SK-N-DZ (cell line): ENCODE data around the gene NFKB1.

ENCODE experiments used
- DNase-seq: peaks from one replicate; pipeline ENCODE4 v3.0.0-alpha.2; 2015; ENCODE audit warnings: low spot score

The NFKB1 gene

DNA sequence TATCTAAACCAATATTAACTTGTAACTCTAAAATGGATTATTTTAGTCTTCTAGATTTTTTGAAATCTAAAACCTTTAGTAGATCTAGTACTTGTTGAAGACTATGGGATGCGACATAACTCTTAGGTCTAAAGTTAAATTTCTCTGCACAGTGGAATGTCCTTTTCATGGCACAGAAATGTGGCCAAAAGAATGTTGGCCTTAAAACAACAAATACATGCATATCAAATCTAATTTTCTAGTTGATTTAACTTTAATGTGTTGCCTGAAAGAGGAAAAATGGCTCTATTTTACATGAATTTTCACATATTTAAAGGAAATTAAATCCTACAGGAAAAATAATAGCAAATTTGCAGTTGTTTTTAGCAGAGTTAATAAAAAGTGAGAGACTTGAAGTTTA, 30.3 kb downstream of the NFKB1 start:
- no peak for DNase-seq

DNA sequence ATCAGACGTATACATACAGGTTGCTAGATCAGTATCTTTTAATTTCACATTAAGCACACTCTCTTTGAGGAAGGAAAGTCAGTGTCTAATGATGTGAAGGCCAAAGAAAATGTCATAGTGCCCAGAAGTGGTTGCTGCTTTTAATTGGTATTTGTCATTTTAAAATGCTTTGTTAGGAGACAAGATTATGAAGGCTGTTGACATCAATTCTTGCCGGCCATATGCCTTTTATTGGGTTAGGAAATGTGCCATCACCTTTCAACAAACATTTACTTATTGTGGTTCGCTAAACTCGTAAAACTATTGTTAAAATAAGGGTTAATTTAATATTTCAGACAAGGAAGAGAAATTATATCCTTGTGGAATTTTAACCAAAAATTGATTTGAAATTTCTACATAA, 32.2 kb downstream of the NFKB1 start:
- DNase-seq: no peak

DNA sequence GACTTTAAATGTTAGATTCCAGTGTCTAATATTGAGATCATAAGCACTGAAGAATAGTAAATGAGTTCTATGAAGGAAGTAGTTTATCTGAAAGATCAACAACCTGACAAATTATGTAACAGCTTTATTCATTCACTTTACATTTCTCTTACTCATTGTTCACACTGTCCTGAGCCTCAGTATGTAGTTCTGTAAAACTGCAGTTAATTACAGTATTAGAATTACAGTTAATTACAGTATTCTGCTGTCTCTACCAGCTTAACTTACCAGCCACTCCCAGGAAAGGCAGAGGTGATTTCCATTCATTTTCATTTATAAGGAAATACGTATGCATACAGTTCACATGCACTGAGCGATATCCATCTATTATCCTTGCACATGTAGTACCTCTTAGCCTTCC, 32.7 kb downstream of the NFKB1 start:
- no peak for DNase-seq

DNA sequence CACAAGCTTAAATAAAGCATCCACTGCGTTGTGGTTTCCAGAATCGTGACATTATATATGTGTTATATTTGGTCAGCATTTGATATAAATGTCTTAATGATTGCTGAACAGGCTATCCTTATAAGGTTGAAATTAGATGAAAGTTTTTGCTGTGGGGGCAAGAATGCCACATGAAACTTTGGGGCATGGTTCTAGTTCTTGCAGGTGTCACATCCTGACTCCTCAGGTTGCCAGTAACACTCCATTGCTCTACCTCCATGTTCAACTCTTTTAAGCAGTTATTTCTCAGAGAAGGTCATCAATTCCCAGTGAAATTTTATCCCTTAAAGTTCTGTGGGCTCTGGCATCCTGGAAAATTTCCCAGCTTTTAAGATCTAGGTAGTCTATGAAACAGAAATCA, 33.7 kb downstream of the NFKB1 start:
- DNase-seq: no peak

DNA sequence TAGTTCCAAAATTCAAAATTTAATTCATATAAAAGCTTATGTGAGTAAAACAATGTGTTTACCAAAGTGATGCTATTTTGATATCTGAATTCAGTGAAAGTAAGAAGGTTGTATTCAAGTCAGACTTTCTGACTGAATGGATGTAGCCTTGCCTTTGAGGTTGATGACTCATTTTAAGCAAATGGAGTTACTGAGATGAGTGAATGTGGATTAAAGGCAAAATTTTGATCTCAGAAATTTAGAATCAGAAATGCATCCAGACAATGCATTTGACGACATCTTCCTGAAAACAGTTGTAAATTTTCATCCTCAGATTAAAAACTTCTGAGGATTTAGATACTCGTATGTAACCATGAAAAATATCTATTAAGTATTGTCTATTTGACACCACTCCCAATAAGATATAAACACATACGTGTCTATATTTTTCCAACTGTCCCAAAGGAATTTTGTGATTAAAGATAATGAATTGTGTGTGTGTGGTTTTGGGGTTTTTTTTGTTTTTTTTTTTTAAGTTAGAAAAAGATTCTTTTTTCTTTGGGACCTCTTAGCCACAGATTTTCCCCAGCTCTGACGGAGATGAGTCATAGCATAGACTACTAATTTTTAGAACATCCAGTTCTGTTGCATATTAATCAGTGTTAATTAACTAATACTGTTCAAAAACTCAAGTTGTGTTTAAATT, 34.4 kb downstream of the NFKB1 start:
- no peak for DNase-seq

DNA sequence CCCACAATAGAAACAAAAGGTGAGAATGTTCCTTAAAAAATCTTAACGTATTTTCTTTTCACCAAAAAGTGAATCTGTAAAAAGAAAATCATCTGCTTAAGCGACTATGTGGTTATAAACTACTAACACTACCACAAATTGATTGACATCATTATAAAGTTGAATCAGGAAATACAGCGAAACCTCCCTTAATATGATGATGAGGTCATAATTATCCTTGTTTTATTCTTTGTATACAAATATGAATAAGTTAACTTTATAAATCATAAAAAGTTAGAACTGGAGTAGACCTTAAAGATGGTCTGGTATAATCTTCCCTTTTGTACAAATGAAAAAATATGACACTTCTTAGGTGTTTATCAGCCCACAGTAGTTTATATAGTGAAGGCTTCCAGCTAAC, 35.6 kb downstream of the NFKB1 start:
- DNase-seq: no peak

DNA sequence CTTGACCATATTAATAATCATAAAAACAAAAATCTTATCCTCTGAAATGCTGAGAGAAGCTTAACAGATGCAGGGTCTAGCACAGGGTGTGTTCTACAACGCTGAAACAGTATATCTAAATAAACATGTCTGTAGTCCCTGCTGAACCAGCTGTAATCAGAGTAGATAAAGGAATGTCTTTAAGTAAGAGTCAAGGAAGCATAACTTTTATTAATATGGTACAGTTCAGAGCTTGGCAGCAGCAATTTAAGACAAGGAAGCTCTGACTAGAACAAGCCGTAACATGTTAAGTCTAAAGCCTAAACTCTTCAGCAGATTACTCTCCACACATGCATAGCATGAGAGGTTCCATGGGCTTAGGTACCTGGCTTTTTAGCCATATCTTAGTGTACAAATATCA, 36.1 kb downstream of the NFKB1 start:
- no peak for DNase-seq

DNA sequence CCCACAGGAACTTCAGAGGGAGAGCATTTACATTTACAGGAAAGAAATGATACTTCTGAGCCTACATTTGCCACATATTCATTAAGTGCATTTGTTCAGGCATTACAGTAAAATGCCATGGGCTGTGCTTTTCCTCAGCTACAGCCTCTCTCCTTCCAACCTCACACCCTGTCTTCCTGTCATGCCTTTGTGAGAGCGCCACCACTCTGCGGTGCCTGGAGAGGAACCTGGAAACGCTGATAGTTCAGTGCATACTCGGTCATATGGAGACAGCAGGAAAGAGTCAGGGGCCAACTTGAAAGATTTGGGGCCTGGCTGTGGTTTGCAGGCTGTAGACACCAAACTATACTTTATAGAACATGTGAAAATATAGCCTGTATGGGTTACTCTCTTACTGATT, 40.5 kb downstream of the NFKB1 start:
- no peak for DNase-seq

DNA sequence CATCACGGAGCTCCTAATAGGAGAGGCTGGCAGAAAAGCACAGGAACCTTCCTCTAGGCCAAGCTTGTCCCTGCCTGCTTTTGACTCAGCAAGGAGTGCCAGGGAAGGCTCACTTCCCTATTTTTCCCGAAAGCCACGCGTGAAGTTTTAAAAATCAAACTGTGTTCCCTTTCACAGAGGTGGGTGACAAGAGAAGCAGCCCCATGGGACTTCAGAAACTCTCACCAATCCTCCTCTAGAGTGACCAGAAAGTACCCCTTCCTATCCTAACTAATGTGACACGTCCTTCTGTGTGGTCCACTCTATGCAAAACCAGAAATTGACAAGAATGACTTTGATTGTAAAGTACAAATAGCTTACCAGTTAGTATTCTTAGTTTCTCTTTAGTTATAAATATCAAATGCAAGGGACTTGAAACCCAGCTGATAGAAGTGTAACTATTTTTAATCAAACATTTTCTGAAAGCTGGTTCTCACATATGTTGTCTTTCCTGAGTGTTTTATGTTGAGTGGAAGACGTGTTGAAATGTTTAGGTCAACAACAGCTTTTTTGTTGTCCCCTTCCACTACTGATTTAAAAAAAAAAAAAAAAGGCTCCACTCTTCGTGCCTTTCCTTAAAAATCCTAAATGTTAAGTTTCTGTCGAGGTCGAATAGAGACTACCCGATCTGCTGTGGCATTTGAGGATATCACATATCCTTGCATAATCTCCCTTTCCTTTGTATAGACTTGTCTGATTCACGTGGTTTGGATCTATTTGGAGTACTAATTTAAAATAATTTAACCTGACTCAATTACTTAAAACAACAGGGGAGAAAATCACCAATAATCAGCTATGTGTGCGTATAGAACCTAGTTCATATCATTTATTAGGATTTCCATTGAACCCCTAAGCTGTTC, 42.1 kb downstream of the NFKB1 start:
- DNase-seq: no peak

DNA sequence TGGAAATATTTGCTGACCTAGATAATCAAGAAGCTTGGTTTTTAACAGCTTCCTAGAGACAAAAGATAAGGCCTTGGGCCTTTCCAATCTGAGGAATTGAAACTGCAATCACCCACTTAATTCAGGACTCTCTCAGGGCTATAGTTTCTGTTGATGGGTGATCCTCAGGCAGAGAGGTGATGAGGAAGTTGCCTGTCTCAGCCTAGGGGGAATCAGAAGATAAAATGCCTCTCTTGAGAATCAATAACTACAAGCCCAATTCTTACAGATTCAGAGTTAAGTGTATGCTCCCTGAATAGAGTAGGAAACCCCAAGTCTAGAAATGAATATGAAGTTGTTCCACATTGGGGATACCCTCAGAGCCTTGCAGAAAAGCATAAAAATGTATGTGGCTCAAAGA, 45.5 kb downstream of the NFKB1 start:
- no peak for DNase-seq

DNA sequence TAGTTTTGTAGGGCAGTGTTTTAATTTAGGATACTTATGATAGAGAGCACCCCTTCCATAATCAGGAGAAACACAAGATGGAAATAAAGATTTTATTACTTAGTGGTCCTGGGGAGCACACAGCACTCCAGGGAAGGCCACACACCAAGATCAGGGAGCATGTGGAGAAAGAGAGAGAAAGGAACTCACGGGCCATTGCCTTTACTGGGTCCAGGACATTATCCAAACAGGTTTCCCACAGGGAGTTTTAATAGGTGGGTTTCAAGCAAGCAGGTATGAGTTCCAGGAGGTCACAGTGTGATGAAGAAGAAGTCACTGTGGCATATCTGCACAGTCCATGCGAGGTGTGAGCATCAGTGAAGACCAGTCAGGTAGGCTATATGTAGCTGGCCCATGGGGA, 46.8 kb downstream of the NFKB1 start:
- no peak for DNase-seq

DNA sequence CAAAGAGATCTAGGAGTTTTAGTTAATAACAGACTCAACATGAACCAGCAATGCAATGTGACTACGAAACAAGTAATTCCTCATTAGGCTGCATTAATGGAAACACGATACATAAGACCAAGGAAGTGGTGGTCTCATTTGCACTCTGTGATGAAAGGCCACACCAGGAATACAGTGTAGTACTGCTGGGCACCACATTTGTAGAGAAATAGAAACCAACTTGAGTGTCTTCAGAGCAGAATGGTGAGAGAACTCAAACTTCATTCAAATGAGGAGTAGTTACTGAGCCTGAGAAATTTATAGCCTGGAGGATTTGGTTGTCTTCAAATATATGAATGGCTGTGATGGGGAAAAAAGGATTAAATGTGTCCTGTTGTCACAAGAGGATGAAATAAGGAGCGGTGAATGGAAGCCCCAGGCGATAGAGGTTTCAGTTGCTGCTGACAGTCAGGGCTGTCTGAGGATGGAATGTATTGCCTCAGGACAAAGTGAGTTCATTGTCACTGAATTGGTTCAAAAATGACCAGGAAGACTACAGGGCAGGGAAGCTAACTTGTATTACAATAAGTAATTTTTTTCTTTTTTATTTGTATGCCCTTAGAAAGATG, 50.9 kb downstream of the NFKB1 start:
- no peak for DNase-seq

DNA sequence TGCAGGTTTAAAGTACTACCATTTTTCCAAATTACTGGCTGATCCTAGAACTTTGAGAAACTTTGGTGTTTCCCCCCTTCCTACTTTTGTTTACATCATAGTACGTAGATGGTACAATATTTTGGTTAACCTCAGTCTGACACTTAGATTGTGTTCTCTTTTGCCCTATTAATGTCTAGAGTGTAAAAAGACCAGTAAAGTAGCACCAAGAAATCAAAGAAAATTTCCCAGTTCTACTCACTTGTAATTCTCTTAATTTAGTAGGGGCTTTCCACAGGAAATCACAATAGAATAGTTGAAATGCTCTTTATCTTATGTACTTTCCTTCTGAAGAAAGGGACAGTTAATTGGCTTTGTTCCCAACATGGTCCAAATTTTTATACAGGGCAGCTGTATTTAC, 51.6 kb downstream of the NFKB1 start:
- no peak for DNase-seq

DNA sequence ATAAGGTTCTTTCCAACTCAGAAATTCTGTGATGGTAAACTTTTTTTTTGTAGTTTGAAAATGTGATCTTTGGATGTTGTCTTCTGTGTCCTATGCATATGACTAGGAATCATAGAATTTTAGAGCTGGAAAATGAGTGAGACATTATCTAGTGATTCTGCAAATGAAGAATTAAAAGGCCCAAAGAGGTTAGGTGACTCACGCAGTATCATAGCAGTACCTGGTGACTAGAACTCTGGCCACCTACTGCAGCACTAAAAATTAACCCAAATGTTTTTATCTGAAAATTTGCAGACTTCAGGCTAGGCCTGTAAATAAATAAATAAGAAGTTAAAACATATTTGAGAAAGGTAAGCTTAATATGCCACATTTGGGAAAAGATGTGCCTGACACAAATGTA, 52.8 kb downstream of the NFKB1 start:
- DNase-seq: no peak

DNA sequence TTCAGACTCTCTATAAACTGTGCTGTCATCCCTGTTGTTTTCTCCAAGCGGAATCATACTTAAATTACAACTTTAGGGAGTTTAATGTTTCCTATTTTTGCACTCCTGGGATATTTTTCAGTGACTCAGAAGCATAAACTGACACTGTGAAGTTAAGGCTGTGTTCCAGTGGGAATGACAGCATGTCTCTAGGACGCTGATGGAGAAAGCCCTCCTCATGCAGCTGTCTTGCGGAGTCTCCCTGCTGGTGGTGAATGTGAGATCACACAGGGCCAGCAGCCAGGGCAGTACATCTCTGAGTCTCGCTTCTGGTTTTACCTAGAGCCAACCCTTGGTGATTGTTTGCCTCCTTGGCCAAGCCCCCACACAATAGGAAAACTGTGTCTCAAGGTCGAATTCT, 53.3 kb downstream of the NFKB1 start:
- DNase-seq: no peak

DNA sequence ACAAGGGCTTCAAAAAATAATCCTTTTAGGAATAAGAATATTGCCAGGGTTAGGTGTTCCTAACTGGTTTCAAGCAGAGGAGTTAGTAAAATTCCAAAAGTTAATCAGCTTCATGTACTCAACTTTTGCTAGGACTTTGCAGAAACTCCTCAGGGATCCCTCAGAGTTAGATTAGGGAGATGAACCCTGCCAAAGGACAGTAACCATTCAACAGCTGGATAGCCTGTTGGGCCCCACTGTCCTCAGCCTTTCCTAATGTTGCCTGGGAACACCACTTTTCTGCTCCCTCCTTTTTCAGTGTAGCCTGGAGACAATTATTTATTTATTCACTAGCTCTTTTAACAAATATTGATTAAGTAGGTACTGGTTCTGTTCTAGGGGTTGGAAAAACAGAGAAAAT, 53.8 kb downstream of the NFKB1 start:
- DNase-seq: no peak

DNA sequence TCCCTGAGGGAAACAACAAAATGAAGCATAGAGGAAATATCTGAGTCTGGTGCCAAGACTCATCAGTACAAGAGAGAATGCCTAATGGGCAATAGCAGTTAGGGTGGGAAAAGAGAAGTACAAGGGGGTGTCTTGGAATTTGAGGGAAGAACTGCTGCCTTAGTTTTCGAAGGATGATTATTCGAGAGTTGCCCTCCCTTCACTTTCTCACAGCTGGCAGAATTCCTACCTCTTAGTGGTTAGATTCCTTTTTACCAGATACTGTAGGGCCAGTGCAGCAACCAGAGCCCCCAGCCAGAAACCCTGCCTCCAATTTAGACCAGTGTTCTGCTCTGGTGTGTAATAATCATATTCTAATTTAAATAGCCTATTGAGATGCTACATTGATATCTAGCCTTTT, 56.5 kb downstream of the NFKB1 start:
- DNase-seq: no peak

DNA sequence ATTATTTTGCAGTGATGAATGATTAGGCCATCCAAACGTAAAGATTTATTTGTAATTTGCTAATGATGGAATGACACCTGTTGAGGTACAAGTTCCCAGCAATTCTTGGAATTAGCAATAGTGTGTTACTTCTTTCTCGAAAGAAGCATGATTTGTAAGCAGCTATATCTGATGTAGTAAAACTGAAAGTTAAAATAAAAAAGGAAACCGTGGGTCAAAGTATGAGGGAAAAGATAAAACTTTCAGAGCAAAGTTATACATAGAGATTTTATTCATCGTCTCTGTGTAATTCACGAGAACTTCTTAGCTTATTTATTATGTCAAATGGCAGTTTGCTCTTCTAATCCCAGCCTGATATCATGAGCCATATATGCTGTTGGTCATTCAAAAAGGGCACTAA, 59.0 kb downstream of the NFKB1 start:
- DNase-seq: no peak

DNA sequence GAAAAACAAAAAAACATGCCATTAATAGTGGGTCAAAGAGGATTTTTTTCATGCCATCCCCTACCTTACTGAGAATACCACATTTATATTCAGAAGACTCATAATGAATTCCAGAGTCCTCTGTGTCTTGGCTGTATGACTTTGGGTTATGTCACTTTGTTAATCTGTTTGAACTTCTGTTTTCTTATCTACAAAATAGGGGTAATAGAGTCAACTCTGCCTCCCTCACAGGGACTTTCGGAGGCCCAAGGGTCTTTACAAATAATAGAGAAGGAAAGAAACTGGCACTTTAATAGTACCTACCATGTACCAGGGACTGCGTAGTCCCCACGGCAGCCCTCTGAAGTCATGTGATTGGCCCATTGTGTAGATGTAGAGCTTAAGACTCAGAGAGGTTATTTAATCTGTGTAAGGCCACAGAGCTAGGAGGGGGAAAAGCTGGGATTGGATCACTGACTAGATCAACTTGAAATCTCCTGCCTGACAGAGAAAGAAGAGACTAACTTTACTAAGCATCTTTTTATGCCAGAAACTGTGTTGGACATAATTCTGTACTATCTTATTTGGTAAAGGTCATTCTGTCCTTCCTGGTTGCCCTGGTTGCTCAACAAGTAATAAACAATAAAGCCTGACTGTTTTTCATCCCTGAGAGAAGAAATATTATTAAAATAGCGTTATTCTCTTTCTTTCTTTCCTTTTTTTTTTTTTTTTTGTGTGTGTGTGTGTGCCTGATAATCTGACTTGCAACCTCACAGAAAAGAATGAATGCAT, 59.6 kb downstream of the NFKB1 start:
- DNase-seq: no peak

DNA sequence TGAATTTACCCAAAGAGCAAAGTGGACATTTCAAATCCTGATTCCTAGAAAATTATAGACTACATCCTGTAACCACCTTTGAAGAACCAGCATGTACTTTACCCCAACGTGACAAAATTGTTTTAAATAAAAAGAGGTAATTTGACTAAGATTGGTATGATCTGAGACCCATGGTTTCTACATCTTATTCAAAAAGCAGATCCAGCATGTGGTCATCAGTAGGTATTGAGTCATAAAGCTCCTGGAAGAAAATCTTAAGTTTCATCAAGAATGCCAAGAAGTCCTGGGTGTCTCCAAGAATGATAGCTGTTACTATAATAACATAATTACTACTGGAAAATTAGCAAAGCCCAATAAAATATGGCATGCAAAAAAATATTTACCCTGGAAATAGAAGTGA, 61.8 kb downstream of the NFKB1 start:
- DNase-seq: no peak

DNA sequence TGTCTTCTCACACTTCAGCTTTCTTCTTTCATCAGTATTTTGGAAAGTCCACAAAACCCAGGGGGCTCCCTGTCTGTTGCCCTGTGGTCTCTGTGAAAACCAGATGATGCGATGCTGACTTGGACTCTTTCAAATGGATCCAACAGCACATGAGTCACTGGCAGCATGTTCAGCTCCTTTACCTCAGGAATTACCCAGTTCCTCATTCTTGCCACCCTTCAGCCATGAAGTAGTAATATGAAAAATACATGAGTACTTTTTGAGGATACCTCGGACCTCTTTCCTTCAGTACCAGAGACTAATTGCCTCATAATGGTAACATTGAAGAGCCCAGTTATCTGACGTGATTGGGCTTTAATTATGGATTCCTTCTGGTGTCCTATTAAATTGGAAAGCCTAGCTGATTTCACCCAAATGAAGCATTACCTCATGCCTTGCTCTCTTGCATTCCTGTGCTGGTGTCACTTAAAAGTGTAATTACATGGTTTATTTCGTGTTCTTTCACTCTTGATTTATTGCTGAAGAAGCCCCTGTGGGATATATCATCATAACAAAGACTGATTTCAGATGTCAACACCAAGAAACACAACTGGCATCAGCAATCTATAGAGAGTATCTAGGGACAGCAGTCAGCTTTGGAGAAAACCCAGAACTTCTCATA, 63.4 kb downstream of the NFKB1 start:
- no peak for DNase-seq

DNA sequence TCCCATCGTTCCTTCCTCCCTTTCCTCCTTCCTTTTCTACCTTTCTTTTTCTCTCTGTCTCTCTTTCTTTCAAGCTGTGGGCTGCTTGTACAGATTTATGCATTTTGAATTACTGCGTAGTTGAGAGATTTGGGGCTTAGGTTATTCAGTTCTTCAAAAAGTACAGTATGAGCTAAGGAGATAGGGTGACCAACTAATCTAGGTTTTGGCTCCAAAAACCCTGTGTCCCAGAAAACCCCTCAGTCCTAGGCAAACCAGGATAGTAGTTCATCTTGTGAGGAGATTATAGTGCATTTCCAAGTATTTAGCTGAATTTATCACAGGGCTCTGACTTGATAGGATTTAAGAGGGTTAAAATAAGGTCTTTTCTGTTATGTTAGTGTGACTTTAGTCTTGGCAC, 64.5 kb downstream of the NFKB1 start:
- DNase-seq: no peak
